K562 (cell line): ENCODE data around the gene ZFYVE26. TPM values are rescaled to one million over a fixed set of nuclear protein-coding genes. Genes with fewer than 3 reads are reported as not detected.
A peak's percentile ranks its signal among the peaks of the same experiment; 100 is the strongest.

Experiments
- ATAC-seq: fragments of 200-7000 bp; cut with Tn5 transposase; 3 replicates; pipeline ENCODE4 v1.9.1; 2020; ENCODE audit warnings: moderate library complexity
- BruUV-seq: library from RNA; stranded (reverse); fragments of 400-500 nt; replicated peaks from 2 replicates; lab custom pipeline; 2021; lab: Mats Ljungman, UMichigan
- CTCF ChIA-PET: fragments of 300-600 bp; formaldehyde crosslinking; extraction: SDS; loops from one replicate; lab custom pipeline; 2021; ENCODE audit warnings: low intra/inter-chr PET ratio; lab: Yijun Ruan, JAX
- POLR2A ChIA-PET: fragments of 300-600, 350-650 bp; sonication (Branson Sonifier 250); formaldehyde crosslinking; extraction: SDS; loops from one replicate; lab custom pipeline; 2021; ENCODE audit warnings: antibody characterized with exemption, inconsistent platforms; lab: Yijun Ruan, JAX
- DNase-seq, 4 experiments: peaks; one replicate each; pipeline versions ENCODE4 v3.0.0 to v3.0.0-alpha.2; 2011 to 2018; ENCODE audit warnings: low spot score in 3 of 4, mixed read lengths in 3 of 4; ENCODE audit errors: extremely low read depth in 1 of 4
- FAIRE-seq: peaks from 2 replicates; lab custom pipeline; 2011; peaks lifted over from hg19 to GRCh38; lab: Jason Lieb, UNC
- H2AFZ ChIP-seq: 2 replicates; pipeline ENCODE4 v1.6.0; 2011; ENCODE audit warnings: low read depth, low read length, control low read depth, inconsistent platforms
- H3K27ac ChIP-seq: fragments of 200-600 bp; 3 replicates; pipeline ENCODE4 v1.8.0; 2011; ENCODE audit warnings: low read depth, mild to moderate bottlenecking, control low read depth, inconsistent platforms, low read length, moderate library complexity, mixed read lengths; ENCODE audit errors: extremely low read depth
- H3K27me3 ChIP-seq, 2 experiments: fragments of 300-600 bp in 1 of 2; 2 replicates in 1 of 2; 3 replicates in 1 of 2; pipeline versions ENCODE4 v1.6.0 to v1.8.0; 2011; ENCODE audit warnings: inconsistent platforms in 2 of 2, low read length in 2 of 2, mild to moderate bottlenecking in 1 of 2, mixed read lengths in 1 of 2, moderate library complexity in 1 of 2; ENCODE audit not compliant: control insufficient read depth in 2 of 2, insufficient read depth in 2 of 2
- H3K36me3 ChIP-seq: fragments of 300-600 bp; 3 replicates; pipeline ENCODE4 v1.8.0; 2011; ENCODE audit warnings: mild to moderate bottlenecking, low read length, inconsistent platforms; ENCODE audit not compliant: control insufficient read depth, insufficient read depth
- H3K4me1 ChIP-seq, 2 experiments: fragments of 200-600 bp in 1 of 2; replicated peaks in 1 of 2; 2 replicates in 1 of 2; 3 replicates in 1 of 2; pipeline versions ENCODE4 v1.5.1 to v1.8.0; 2011; ENCODE audit warnings: inconsistent platforms in 2 of 2, low read length in 2 of 2, mild to moderate bottlenecking in 1 of 2, mixed read lengths in 1 of 2, moderate library complexity in 1 of 2; ENCODE audit not compliant: control insufficient read depth in 2 of 2, insufficient read depth in 2 of 2
- H3K4me2 ChIP-seq: 2 replicates; pipeline ENCODE4 v1.6.1; 2011; ENCODE audit warnings: low read length, control low read depth, inconsistent platforms, mixed read lengths; ENCODE audit not compliant: insufficient read depth
- H3K4me3 ChIP-seq: fragments of 200-600 bp; sonication (generic), shearing (Covaris generic); 2 replicates; pipeline ENCODE4 v1.5.1; 2016; ENCODE audit warnings: control low read depth, inconsistent platforms
- H3K79me2 ChIP-seq: fragments of 200-600 bp; 3 replicates; pipeline ENCODE4 v1.8.0; 2011; ENCODE audit warnings: low read length, inconsistent platforms; ENCODE audit not compliant: control insufficient read depth, insufficient read depth
- H3K9ac ChIP-seq, 2 experiments: 2 replicates each; pipeline versions ENCODE4 v1.6.0 to v1.6.1; 2011; ENCODE audit warnings: low read depth in 2 of 2, low read length in 2 of 2, control low read depth in 1 of 2, inconsistent platforms in 1 of 2, mild to moderate bottlenecking in 1 of 2, mixed read lengths in 1 of 2; ENCODE audit not compliant: insufficient read depth in 1 of 2
- H3K9me1 ChIP-seq: one replicate; pipeline ENCODE4 v1.6.0; 2011; ENCODE audit warnings: inconsistent platforms, mild to moderate bottlenecking, low read length, moderate library complexity; ENCODE audit not compliant: control insufficient read depth, insufficient read depth
- H3K9me3 ChIP-seq: replicated peaks from 2 replicates; pipeline ENCODE4 v1.5.1; 2011; ENCODE audit warnings: low read depth, low read length, inconsistent platforms; ENCODE audit not compliant: control insufficient read depth, insufficient read depth
- H4K20me1 ChIP-seq: replicated peaks from 2 replicates; pipeline ENCODE4 v1.6.1; 2011; ENCODE audit warnings: low read length, inconsistent platforms, mixed read lengths; ENCODE audit not compliant: control insufficient read depth, insufficient read depth
- BHLHE40 ChIP-seq: IDR thresholded peaks from 2 replicates; pipeline ENCODE4 v1.6.1; 2011; ENCODE audit warnings: low read length, improper control_type of control experiment
- E2F3 ChIP-seq: fragments of 250-450 bp; sonication (Bioruptor Pico); IDR thresholded peaks from 2 replicates; pipeline ENCODE4 v1.4.0; 2020; ENCODE audit warnings: mild to moderate bottlenecking
- E4F1 ChIP-seq: fragments of 250-450 bp; sonication (Bioruptor Pico); IDR thresholded peaks from 2 replicates; pipeline ENCODE4 v1.5.0; 2021; ENCODE audit warnings: mild to moderate bottlenecking, borderline replicate concordance
- GMEB1 ChIP-seq: fragments of 250-450 bp; sonication (Bioruptor Pico); IDR thresholded peaks from 2 replicates; pipeline ENCODE4 v1.4.0; 2020; ENCODE audit warnings: mild to moderate bottlenecking
- HNRNPL ChIP-seq: fragments of 200-400 bp; formaldehyde crosslinking; IDR thresholded peaks from 2 replicates; pipeline ENCODE4 v1.6.1; 2017; ENCODE audit warnings: low read depth, mild to moderate bottlenecking, low read length
- HOXB6 ChIP-seq: fragments of 250-450 bp; sonication (Bioruptor Pico); IDR thresholded peaks from 2 replicates; pipeline ENCODE4 v1.5.1; 2022; ENCODE audit warnings: mild to moderate bottlenecking, borderline replicate concordance
- KLF1 ChIP-seq: fragments of 450-650 bp; IDR thresholded peaks from 2 replicates; pipeline ENCODE4 v1.6.1; 2016; ENCODE audit warnings: missing genetic modification characterization, missing compliant biosample characterization
- NCOA6 ChIP-seq: fragments of 450-650 bp; IDR thresholded peaks from 2 replicates; pipeline ENCODE4 v1.6.1; 2017; ENCODE audit warnings: mild to moderate bottlenecking
- SNIP1 ChIP-seq: fragments of 450-650 bp; IDR thresholded peaks from 2 replicates; pipeline ENCODE4 v1.7.1; 2017; ENCODE audit warnings: low read depth, mild to moderate bottlenecking
- STAT6 ChIP-seq: sonication (generic); formaldehyde crosslinking; IDR thresholded peaks from 2 replicates; pipeline ENCODE4 v1.8.1; 2023; ENCODE audit warnings: mild to moderate bottlenecking, missing genetic modification reagents
- TRIM28 ChIP-seq: fragments of 450-650 bp; IDR thresholded peaks from 2 replicates; pipeline ENCODE4 v1.6.1; 2017
- ZFP30 ChIP-seq: fragments of 250-450 bp; sonication (Bioruptor Pico); IDR thresholded peaks from 2 replicates; pipeline ENCODE4 v1.8.0; 2022; ENCODE audit warnings: moderate library complexity, mild to moderate bottlenecking, inconsistent platforms, borderline replicate concordance
- ZNF277 ChIP-seq: fragments of 250-450 bp; sonication (Bioruptor Pico); IDR thresholded peaks from 2 replicates; pipeline ENCODE4 v1.8.0; 2022; ENCODE audit warnings: inconsistent platforms, mild to moderate bottlenecking, moderate library complexity, borderline replicate concordance
- ZNF311 ChIP-seq: fragments of 250-450 bp; sonication (Bioruptor Pico); IDR thresholded peaks from 2 replicates; pipeline ENCODE4 v1.4.0; 2020; ENCODE audit warnings: mild to moderate bottlenecking, moderate library complexity
- WGBS: fragments of 100-300 bp; shearing (Covaris generic); methylation state at CpG from one replicate; pipeline ENCODE4 v1.1.6; 2016; ENCODE audit warnings: low coverage, mixed read lengths; ENCODE audit not compliant: insufficient coverage; ENCODE audit errors: missing lambda C conversion rate; 5-methylcytosine and 5-hydroxymethylcytosine counted together
- in situ Hi-C: fragments of 300-500 bp; cut with MboI; formaldehyde crosslinking; loops from 4 replicates; pipeline ENCODE4 v1.15.0; 2018; ENCODE audit warnings: inconsistent platforms, mixed read lengths
- intact Hi-C: fragments of 100-400 bp; cut with micrococcal nuclease; formaldehyde crosslinking; loops from 2 replicates; pipeline ENCODE4 v1.14.2; 2022
- polyA plus RNA-seq, 8 experiments: library from polyadenylated mRNA; depleted of rRNA in 4 of 8; stranded (reverse) in 5 of 8; unstranded in 3 of 8; fragments of >200 nt; fragmentation: Nextera tagmentation in 2 of 8; fragmentation: Illumina TruSeq in 1 of 8; extraction: Ambion mirVana in 2 of 8; extraction: Trizol in 1 of 8; gene quantifications; 2 replicates each; pipeline versions ENCODE4 v1.2.1 to v1.2.3, GENCODE V29; 2011 to 2014; ENCODE audit warnings: inconsistent platforms in 1 of 8, missing spikeins in 1 of 8
- total RNA-seq, 7 experiments: library from RNA; depleted of rRNA in 6 of 7; stranded (reverse); fragments of >200 nt in 6 of 7; fragmentation: Illumina TruSeq in 2 of 7; extraction: Trizol in 2 of 7; gene quantifications; 2 replicates each; pipeline versions ENCODE4 v1.2.1 to v1.2.3, GENCODE V29; 2011 to 2021; ENCODE audit warnings: low replicate concordance in 1 of 7

Gene ZFYVE26
- total and polyA plus RNA-seq, 9 of the 15 experiments (the other 6 are each of a cell fraction or from before 2014, with no cell fraction given), result 0.32 to 9.1 (median 5.9) TPM

- BruUV-seq, result no TSS peak
- no peak for DNase-seq
- no peak for FAIRE-seq
- ATAC-seq, result no peak
- no peak overlapping the region for H3K27ac ChIP-seq
- no peaks in the 10 kb centered on the region for H4K20me1 ChIP-seq
- H3K4me2 ChIP-seq, result no peak overlapping the region
- peaks cover 10% of the 10 kb centered on the region; the same call in 1 of the 3 replicates for H3K36me3 ChIP-seq
- peaks cover 0 to 6% of the 10 kb centered on the region in 2 experiments; a peak in 3 of 5 replicates for H3K4me1 ChIP-seq
- no peak overlapping the region for H3K4me3 ChIP-seq
- CTCF ChIA-PET, result interaction anchor here (0.7 kb wide), 1 partner anchor 910 kb away, joined by 3 read pairs; no protein-coding TSS in a partner anchor
- no peaks in the 10 kb centered on the region; the same call in 1 of the 2 replicates for H3K9me3 ChIP-seq
- 0 out of 2 replicates have a peak overlapping the region, but pooled peaks have one; percentile 40 for H2AFZ ChIP-seq
- no peak overlapping the region for H3K9ac ChIP-seq
- in situ Hi-C loops (loop anchor here (25.0 kb wide), 1 partner anchor 1331 kb away; the partner anchor contains the start of gene CCDC196), intact Hi-C loops (no loop called here)
- POLR2A ChIA-PET, result interaction anchor here (0.7 to 1.1 kb wide), 2 partner anchors 17 to 24 kb away, joined by 3 read pairs; no protein-coding TSS in a partner anchor
- H3K27me3 ChIP-seq, result no peaks in the 10 kb centered on the region
- no peaks in the 10 kb centered on the region for H3K9me1 ChIP-seq
- WGBS, result 76% methylated on average over 11 of the region's 14 CpGs
- peaks cover 32% of the 10 kb centered on the region for H3K79me2 ChIP-seq
- no peak for TF ChIP-seq KLF1
- TF ChIP-seq E2F3 (CRISPR knock-in tag), result no peak
- TF ChIP-seq ZNF311 (CRISPR knock-in tag), result no peak
- TF ChIP-seq GMEB1 (CRISPR knock-in tag), result no peak
- no peak for TF ChIP-seq SNIP1
- no peak for TF ChIP-seq E4F1 (CRISPR knock-in tag)
- no peak for TF ChIP-seq TRIM28
- no peak for TF ChIP-seq BHLHE40
- no peak for TF ChIP-seq STAT6 (CRISPR knock-in tag)
- TF ChIP-seq ZFP30 (CRISPR knock-in tag), result no peak
- no peak for TF ChIP-seq NCOA6
- no peak for TF ChIP-seq ZNF277 (CRISPR knock-in tag)
- no peak for TF ChIP-seq HNRNPL
- no peak for TF ChIP-seq HOXB6 (CRISPR knock-in tag)
Measured at GRCh38 chr14:67817750-67818438, 1.5 kb upstream of the ZFYVE26 start.
